Heart left ventricle (tissue), 16 donors: Measurements from ENCODE around the gene KLRC4. TPM values are rescaled to one million over a fixed set of nuclear protein-coding genes. Genes with fewer than 3 reads are reported as not detected.
"Not testable (repeated sequence)": the region's sequence is repeated elsewhere in the genome, so short reads cannot be mapped to it uniquely, and the experiment has no call there.

Experiments
- ATAC-seq, 4 donors: fragments of 200-7000 bp; cut with Tn5 transposase; one replicate each; pipeline ENCODE4 v1.9.1; 2020 to 2022; ENCODE audit warnings: moderate library complexity in 4 of 4, mild to moderate bottlenecking in 3 of 4, moderate number of reproducible peaks in 1 of 4
- DNase-seq, 5 donors: peaks; one replicate each; pipeline ENCODE4 v3.0.0-alpha.2; 2020
- H3K27ac ChIP-seq, 12 donors: fragments of 200-600 bp; sonication (generic) in 4 of 12; one replicate each; pipeline versions ENCODE4 v1.5.0 to v1.8.0; 2016 to 2022; ENCODE audit warnings: mild to moderate bottlenecking in 2 of 12
- H3K27me3 ChIP-seq, 9 donors: fragments of 200-600 bp; sonication (generic) in 2 of 9; one replicate each; pipeline versions ENCODE4 v1.5.1 to v1.8.0; 2016 to 2022; ENCODE audit warnings: mild to moderate bottlenecking in 3 of 9
- H3K36me3 ChIP-seq, 9 donors: fragments of 200-600 bp; sonication (generic) in 2 of 9; one replicate each; pipeline versions ENCODE4 v1.5.0 to v1.8.0; 2018 to 2022; ENCODE audit warnings: mild to moderate bottlenecking in 2 of 9
- H3K4me1 ChIP-seq, 12 donors: fragments of 200-600 bp; sonication (generic) in 4 of 12; one replicate each; pipeline versions ENCODE4 v1.5.0 to v1.8.0; 2016 to 2022; ENCODE audit warnings: mild to moderate bottlenecking in 3 of 12
- H3K4me3 ChIP-seq, 12 donors: fragments of 200-600 bp; sonication (generic) in 4 of 12; one replicate each; pipeline versions ENCODE4 v1.5.0 to v1.8.0; 2017 to 2022; ENCODE audit warnings: mild to moderate bottlenecking in 9 of 12, moderate library complexity in 4 of 12
- H3K9me3 ChIP-seq, 12 donors: fragments of 200-600 bp; sonication (generic) in 4 of 12; one replicate each; pipeline versions ENCODE4 v1.5.0 to v1.8.0; 2016 to 2022; ENCODE audit warnings: mild to moderate bottlenecking in 1 of 12
- POLR2A ChIP-seq, 2 donors: fragments of 450-650 bp; IDR thresholded peaks; one replicate each; pipeline ENCODE4 v1.6.1; 2017; ENCODE audit warnings: antibody characterized with exemption in 2 of 2, mild to moderate bottlenecking in 2 of 2, moderate library complexity in 2 of 2
- WGBS, 4 donors: extraction: QIAGEN DNeasy Blood & Tissue Kit in 2 of 4; methylation state at CpG; one replicate each; pipeline versions ENCODE4 v1.1.5 to v1.1.7; 2013 to 2018; 5-methylcytosine and 5-hydroxymethylcytosine counted together
- intact Hi-C, 10 donors: fragments of 100-400 bp; cut with DNase I; formaldehyde crosslinking; loops; one replicate each; pipeline versions ENCODE4 v1.11.1 to v1.14.2; 2022
- polyA plus RNA-seq, 2 donors: library from polyadenylated mRNA; stranded (reverse); fragments of 200-250 nt; gene quantifications; one replicate each; pipeline ENCODE4 v1.2.3, GENCODE V29; 2013
- total RNA-seq, 9 donors: library from RNA; depleted of rRNA in 2 of 9; stranded (reverse); fragments of >200 nt in 2 of 9; fragmentation: NEBNext Ultra II Directional in 3 of 9; extraction: Animal tissue kit (Norgen Biotek cat#: 25700) in 3 of 9; gene quantifications; one replicate each; pipeline versions ENCODE4 v1.1.0 to v1.2.4, GENCODE V29; 2016 to 2023
- TF ChIP-seq, protein P1 (sequence below), 12 donors: fragments of 200-600 bp; sonication (generic) in 4 of 12; IDR thresholded peaks; one replicate each; pipeline versions ENCODE4 v1.5.0 to v1.8.0; 2018 to 2022; ENCODE audit warnings: antibody characterized with exemption in 12 of 12, mild to moderate bottlenecking in 5 of 12
- donor health status: ischemic (EF 13 %, LVEDD 7.1; RV severe dilation, severe dysfunction).
- donor health status: healthy with polysubstance abuse.
- donor health status: DM: no; HTN: yes; CAD: no.
- donor health status: DM: no; HTN: no; CAD: no.
- donor health status: ischemic (EF 25% LVEDD 6.9; RV normal size, moderate dysfunction).
- donor health status: ischemic (EF 25% LVEDD 5.7; RV mildly dilated, moderate dysfunction).
- donor health status: healthy.
- donor health status: DM: yes; HTN: yes; CAD: no.
- donor health status: ischemic (EF 35%, LVEDD 5.7; RV mildly dilated, moderate dysfunction).
- donor health status: nonischemic (EF 11% LVEDD 7.7; RV severe dilation, severe dysfunction).
- donor health status: DM: yes; HTN: yes; CAD: no.
- donor health status: PGD.
- donor health status: ischemic (EF 29% LVEDD 5.4; RV normal size, mild dysfunction).
- donor health status: nonischemic (EF 23%, LVEDD 6.1; RV moderate dilation, normal function).

KLRC4 gene
- total and polyA plus RNA-seq, 11 donors, result 1.1 TPM; not detected in 10

DNA sequence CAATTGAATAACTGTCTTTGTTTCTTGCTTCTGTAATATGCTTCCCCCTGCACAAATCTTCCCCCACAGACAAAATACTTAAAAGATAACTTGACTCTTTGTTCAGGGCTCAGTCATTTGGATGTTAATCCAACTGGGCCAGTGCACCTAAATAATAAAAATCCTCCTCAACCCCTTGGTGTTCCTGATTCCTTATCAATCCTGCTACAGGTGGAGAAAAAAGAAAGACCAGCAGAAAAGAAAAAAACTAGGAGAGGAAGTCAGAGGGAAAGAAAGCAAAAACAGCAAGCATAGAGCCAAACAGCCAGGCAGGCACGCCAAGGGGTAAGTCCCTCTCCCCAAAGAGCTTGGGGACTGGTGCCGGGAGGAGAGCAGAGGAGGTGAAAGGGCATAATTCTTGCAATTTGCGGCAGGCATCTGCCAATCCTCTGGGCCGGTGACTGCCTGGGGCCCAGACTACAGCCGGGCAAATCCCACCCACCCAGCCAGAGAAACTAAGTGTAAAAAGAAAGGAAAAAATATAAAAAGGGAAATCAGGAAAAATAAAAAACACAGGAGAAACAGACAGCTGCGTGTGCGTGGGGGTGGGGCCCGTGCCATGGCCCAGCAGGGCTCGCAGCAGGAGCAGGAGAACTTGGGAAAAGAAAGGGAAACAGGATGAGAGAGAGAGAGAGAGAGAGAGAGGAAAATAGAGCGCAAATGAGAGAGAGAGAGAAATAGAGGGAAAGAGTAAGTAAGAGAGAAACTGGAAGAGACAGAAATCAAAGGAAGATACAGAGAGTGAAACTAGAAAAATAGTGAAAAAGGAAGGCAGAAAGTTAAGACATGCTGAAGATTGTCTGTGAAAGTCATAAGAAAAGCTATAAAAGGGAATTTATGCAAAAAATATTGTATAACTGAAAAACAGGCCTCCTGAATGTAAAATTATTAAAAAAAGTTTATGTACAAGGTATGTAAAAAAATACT is 41.1 kb downstream of the KLRC4 start:
- DNase-seq (no peak), ATAC-seq (no peak)
- Histone ChIP-seq H3K9me3 (no peaks in the 10 kb centered on the region), H3K27me3 (no peaks in the 10 kb centered on the region), H3K36me3 (no peaks in the 10 kb centered on the region), H3K27ac (peak overlapping the region in 10 of 12 donors; percentile 13 to 72 (median 50)), H3K4me1 (peaks cover 0 to 62% (median 11%) of the 10 kb centered on the region in 12 donors), H3K4me3 (peak overlapping the region in 2 of 12 donors; percentile 6 to 25)
- intact Hi-C loops, result loop anchor here in 1 of 10 donors (10.0 kb wide), 2 partner anchors 134 to 356 kb away; partner anchors contain the start of gene YBX3
- TF ChIP-seq POLR2A (IDR thresholded peaks at IDR 0.05), result no peak
- TF ChIP-seq, protein P1, sequence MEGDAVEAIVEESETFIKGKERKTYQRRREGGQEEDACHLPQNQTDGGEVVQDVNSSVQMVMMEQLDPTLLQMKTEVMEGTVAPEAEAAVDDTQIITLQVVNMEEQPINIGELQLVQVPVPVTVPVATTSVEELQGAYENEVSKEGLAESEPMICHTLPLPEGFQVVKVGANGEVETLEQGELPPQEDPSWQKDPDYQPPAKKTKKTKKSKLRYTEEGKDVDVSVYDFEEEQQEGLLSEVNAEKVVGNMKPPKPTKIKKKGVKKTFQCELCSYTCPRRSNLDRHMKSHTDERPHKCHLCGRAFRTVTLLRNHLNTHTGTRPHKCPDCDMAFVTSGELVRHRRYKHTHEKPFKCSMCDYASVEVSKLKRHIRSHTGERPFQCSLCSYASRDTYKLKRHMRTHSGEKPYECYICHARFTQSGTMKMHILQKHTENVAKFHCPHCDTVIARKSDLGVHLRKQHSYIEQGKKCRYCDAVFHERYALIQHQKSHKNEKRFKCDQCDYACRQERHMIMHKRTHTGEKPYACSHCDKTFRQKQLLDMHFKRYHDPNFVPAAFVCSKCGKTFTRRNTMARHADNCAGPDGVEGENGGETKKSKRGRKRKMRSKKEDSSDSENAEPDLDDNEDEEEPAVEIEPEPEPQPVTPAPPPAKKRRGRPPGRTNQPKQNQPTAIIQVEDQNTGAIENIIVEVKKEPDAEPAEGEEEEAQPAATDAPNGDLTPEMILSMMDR (IDR thresholded peaks at IDR 0.05), result no peak
- WGBS, 4 donors, result 67 to 89% (median 77%) methylated on average over 10 of the region's 10 CpGs

DNA sequence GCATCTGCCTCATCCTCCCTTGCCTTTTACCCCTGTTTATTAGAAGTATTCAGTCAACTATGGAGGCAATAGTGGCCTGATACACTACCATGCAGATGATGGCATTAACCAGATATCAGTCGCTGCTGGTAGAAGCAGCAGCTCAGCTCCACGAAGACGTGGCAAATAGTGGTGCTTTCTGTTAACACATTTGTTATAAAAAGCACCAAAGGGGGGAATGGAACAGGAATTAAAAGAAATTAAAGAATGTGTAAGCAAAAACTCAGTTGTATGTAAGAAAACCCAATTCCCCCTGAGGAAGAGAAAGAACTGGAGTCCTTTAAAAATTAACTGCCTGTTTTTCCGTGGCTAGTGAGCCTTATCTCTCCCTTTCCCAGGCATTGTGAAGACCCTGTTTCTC is 41.8 kb downstream of the KLRC4 start:
- not testable (repeated sequence) for H3K4me3 ChIP-seq, DNase-seq, H3K36me3 ChIP-seq, H3K9me3 ChIP-seq, H3K27me3 ChIP-seq, ATAC-seq
- Histone ChIP-seq H3K4me1 (peaks cover 0 to 66% (median 14%) of the 10 kb centered on the region in 12 donors), H3K27ac (peak overlapping the region in 1 of 12 donors; percentile 72)
- intact Hi-C loops, result loop anchor here in 1 of 10 donors (10.0 kb wide), 2 partner anchors 133 to 357 kb away; partner anchors contain the start of gene YBX3
- WGBS, 4 donors, result 71 to 80% (median 73%) methylated on average over 4 of the region's 4 CpGs

DNA sequence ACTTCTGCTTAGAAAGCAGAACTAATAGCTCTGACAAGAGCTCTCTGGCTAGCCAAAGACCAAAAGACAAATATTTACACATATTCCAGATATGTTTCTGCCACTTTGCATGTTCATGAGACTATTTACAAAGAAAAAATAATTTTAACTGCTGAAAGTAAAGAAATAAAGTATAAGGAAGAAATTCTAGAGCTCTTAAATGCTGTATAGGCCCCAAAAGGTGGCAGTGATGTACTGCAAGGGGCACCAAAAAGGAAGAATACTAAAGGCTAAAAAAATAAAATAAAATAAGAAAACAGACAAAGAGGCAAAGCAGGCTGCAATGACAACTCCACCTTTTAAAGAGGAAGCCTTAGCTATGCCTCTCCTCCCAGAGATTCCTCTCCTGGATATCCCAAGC is 42.7 kb downstream of the KLRC4 start:
- Histone ChIP-seq H3K27me3 (no peaks in the 10 kb centered on the region), H3K36me3 (no peaks in the 10 kb centered on the region), H3K27ac (peak overlapping the region in 9 of 12 donors; percentile 79 to 97 (median 92)), H3K9me3 (no peaks in the 10 kb centered on the region), H3K4me1 (peaks cover 0 to 66% (median 14%) of the 10 kb centered on the region in 12 donors), H3K4me3 (no peak overlapping the region)
- intact Hi-C loops, result loop anchor here in 1 of 10 donors (10.0 kb wide), 2 partner anchors 132 to 358 kb away; partner anchors contain the start of gene YBX3
- no peak for ATAC-seq
- no peak for TF ChIP-seq POLR2A (IDR thresholded peaks at IDR 0.05)
- TF ChIP-seq, protein P1 (IDR thresholded peaks at IDR 0.05), result peak in 1 of 12 donors; percentile 13
- DNase-seq, result no peak

- intact Hi-C loops, result loop anchor here in 1 of 10 donors (10.0 kb wide), 2 partner anchors 131 to 359 kb away; partner anchors contain the start of gene YBX3
- ATAC-seq (no peak), DNase-seq (no peak)
- Histone ChIP-seq H3K9me3 (no peaks in the 10 kb centered on the region), H3K4me1 (peaks cover 0 to 64% (median 14%) of the 10 kb centered on the region in 12 donors), H3K27me3 (no peaks in the 10 kb centered on the region), H3K27ac (peak overlapping the region in 11 of 12 donors; percentile 79 to 97 (median 92)), H3K36me3 (no peaks in the 10 kb centered on the region), H3K4me3 (peak overlapping the region in 11 of 12 donors; percentile 57 to 92 (median 67))
- WGBS, 4 donors, result 37 to 46% (median 44%) methylated on average over 6 of the region's 6 CpGs
- no peak for TF ChIP-seq POLR2A (IDR thresholded peaks at IDR 0.05)
- TF ChIP-seq, protein P1 (IDR thresholded peaks at IDR 0.05), result peak in 4 of 12 donors; percentile 8 to 46 (median 23)
Measured at GRCh38 chr12:10365696-10366405, 43.7 kb downstream of the KLRC4 start.
